GM21381 (cell line): ENCODE measurements around the gene TANC1.

ENCODE experiments used
- ATAC-seq: cut with Tn5 transposase; IDR thresholded peaks from one replicate; pipeline ENCODE4 v1.9.1; 2021; ENCODE audit warnings: mild to moderate bottlenecking, moderate library complexity; ENCODE audit not compliant: unreplicated experiment

TANC1 gene

GRCh38 chr2:158993721-158994587 lies 25.5 kb downstream of the TANC1 start:
- ATAC-seq, result no peak

GRCh38 chr2:158994920-158995676 lies 26.7 kb downstream of the TANC1 start:
- ATAC-seq, result no peak

GRCh38 chr2:158995677-158996049 lies 27.2 kb downstream of the TANC1 start:
- ATAC-seq, result no peak

- no peak for ATAC-seq
Observed at GRCh38 chr2:158996378-158996993, 28.0 kb downstream of the TANC1 start.

DNA sequence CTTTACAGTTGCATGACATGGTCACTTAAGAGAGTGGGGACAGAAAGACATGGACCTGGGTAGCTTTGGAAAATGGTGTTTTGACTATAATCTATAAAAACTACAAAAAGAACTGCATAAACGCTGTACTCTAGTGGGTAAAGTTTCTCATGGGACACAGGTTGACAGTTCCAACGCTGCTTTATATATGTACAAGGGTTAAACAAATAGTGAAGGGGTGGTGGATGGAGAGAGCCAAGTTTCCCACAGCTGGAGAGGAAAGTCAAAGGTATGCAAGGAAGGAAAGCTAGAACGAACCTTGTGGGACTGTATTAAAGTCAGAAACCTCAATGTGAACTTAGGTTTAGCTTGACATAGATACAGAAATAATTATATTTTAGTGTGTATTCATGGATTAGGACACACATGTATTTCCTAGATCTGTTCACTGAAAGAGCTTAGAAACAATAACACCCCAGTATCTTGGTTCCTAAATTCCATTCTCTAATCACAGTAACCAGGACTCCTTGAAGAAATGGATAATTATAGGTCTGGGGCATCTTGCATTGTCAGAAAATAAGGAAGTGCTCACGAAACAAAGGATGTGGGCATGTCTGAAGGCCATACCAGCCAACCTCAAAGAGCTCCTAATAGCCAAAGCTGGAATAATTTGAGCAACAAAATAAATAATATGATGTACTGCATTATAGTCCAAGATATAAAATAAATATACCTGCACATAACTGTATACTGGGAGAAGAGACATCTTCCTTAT lies 28.8 kb downstream of the TANC1 start:
- no peak for ATAC-seq

- ATAC-seq, result no peak
Observed at GRCh38 chr2:158998551-158999248, 30.3 kb downstream of the TANC1 start.

- ATAC-seq, result no peak
Observed at GRCh38 chr2:158999458-158999857, 31.0 kb downstream of the TANC1 start.

- ATAC-seq, result no peak
Observed at GRCh38 chr2:159000072-159000471, 31.6 kb downstream of the TANC1 start.

GRCh38 chr2:159002462-159003111 lies 34.1 kb downstream of the TANC1 start:
- ATAC-seq, result no peak

- ATAC-seq, result no peak
Observed at GRCh38 chr2:159003555-159003954, 35.1 kb downstream of the TANC1 start.

- ATAC-seq, result no peak
Observed at GRCh38 chr2:159004849-159005248, 36.4 kb downstream of the TANC1 start.

DNA sequence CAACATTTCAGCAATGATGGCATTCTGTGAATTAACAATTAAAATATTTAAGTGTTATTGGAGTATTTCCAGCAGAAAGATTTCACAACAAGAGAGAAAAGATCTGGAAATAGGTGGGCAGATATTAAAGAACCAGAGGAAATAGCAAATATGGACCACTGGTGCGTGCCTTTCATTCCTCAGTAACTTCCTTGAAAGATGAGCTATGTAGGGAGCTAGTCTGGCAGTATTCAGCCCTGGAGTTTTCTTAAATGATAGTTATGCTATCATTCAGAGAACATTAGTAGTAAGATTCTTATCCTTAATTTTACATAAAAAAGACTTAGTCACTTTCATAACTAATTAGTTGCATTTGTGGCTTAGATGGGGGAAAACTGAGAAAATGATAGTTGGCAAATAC lies 41.5 kb downstream of the TANC1 start:
- no peak for ATAC-seq

DNA sequence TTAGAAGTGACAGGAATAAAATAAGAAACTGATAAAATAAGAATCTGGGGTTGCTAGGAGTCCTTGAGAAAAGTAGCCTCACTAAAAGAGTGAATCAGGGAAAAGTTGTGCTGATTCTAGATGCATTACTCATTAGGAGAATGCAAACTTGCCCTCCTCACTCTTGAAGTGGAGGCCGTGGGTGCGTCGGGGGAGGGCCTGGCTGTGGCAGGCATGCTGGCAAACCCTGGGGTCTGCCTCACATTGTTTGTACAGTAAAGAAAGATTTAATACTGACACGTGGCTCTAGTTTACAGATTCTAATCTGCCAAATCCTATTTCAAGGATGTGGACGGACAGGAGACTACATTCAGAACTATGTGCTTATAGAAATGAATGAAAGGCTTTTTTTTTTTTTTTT lies 41.9 kb downstream of the TANC1 start:
- ATAC-seq, result no peak

DNA sequence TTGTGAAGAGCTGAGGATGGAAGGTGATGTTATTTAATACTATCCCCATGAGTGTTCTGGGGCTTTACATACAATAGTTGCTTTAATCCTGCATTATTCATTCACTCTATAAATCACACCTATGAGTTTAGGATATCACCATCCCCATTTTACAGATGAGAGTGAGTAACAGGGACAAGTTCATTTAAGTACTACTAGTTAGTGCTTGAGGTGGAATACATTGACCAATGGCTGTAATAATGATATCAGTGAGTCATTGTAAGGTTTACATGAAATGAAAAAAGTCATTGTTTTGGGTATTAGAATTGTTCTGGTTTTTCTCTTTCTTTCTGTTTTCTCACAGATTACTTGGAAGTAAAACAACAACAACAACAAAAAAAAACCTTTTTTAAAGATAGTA lies 42.5 kb downstream of the TANC1 start:
- no peak for ATAC-seq

DNA sequence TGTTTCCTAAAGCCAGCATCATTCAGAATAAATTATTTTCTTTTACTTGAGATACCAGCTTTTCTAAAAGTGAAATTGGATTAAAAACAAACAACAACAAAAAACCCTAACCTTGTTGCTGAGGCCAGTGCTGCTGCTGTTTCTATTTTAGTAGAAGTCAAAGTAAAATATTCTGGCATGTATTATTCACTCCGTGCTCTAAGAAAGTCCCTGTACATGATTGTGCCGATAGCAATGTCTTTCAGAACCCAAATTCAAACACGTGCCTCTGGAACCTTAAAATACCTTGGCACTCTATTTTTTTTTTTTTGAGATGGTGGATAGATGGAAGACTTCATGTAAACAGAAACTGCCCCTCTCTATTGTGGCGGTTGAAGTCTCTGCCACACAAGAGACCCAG lies 43.7 kb downstream of the TANC1 start:
- ATAC-seq, result no peak

DNA sequence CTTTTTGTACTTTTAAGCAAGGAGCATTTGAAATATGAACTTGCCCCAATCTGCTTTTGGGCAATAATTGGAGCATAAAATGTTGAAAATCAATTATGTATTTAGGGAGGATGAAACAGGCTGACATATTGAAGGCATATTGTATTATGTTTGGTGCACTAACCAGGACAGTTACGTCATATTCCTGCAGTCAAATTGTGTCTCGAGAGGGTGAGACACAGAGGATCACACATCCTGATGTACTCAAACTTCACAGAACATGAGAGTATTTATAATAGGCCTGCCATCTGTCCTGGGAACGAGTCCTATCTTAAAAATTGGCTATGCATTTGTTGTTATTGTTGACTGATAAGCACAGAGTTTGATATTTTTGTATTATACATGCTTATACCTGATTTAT lies 44.7 kb downstream of the TANC1 start:
- ATAC-seq, result no peak

- ATAC-seq, result no peak
Observed at GRCh38 chr2:159015174-159015573, 46.7 kb downstream of the TANC1 start.

DNA sequence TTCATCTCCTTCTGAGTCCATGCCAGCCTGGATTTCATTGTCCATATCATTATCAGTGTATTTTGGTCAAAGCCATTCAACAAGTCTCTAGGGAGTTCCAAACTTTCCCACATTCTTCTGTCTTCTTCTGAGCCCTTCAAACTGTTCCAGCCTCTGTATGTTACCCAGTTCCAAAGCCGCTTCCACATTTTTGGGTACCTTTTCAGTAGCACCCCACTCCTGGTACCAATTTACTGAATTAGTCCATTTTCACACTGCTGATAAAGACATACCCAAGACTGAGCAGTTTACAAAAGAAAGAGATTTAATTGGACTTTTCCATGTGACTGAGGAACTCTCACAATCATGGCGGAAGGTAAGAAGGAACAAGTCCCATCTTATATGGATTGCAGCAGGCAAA lies 47.4 kb downstream of the TANC1 start:
- ATAC-seq, result no peak

- no peak for ATAC-seq
Observed at GRCh38 chr2:159017837-159018236, 49.4 kb downstream of the TANC1 start.

DNA sequence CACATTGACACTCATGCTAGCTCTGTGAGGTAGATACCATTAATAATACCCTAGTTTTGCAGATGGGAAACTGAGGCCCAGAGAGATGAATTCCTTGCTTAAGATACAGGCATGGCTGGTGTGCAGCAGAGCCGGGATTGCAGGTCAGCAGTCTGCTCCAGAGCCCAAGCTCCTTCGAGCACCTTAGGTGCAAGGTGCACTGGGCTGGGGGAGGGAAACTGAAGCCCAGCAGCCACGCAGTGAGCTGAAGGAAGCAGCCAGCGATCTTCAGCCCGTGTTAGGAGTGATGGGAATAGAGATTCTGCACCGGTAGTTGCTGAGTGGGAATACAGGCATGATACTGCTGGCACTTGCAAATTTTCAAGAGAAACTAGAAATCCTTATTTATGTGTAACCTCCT lies 50.6 kb downstream of the TANC1 start:
- ATAC-seq, result no peak
